GM13977 (cell line): Measurements from ENCODE around the gene AADACL4.

Experiments
- DNase-seq: peaks from one replicate; pipeline ENCODE4 v3.0.0; 2012; ENCODE audit warnings: low spot score
- in situ Hi-C: fragments of 300-500 bp; cut with MboI; formaldehyde crosslinking; loops from one replicate; pipeline ENCODE4 v1.12.0; 2022; ENCODE audit warnings: low sequenced_read_pairs, low pct_unique_long_range_greater_than_20kb, mixed read lengths, inconsistent platforms; ENCODE audit not compliant: unreplicated experiment
- TF ChIP-seq, protein P1 (sequence below): IDR thresholded peaks from 2 replicates; pipeline ENCODE4 v1.5.1; 2012; ENCODE audit warnings: mild to moderate bottlenecking, control low read depth; ENCODE audit not compliant: insufficient read depth; ENCODE audit errors: extremely low read depth, missing control alignments

Gene AADACL4

DNA sequence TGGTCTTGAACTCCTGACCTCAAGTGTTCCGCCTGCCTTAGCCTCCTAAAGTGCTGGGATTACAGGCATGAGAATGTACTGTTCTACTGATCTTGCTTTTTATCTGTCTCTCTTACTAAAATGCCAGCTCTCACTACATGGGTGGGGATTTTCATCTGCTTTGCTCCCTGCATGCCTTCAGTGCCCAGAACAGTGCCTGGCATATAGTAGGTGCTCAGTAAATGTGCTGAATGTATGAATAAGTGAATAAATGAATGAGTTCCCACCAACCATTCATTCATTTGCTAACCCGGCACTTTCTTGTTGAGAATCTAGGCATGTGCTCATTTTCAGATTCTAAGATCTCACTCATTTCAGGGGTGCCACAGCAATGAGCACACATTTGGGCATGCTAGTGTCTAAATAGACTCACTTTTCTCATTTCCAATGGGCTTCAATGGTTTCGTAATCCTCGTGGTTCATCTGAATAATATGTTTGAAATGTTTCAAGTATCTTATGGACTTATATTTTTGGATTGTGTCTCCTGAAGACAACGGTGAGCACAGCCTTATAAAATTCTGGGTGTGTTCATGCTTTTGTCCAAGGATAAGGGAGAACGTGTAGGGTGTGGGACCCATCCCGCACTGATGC is 33.5 kb upstream of the AADACL4 start:
- in situ Hi-C loops, result loop anchor here (25.0 kb wide), 2 partner anchors 298 to 473 kb away; no protein-coding TSS in a partner anchor

DNA sequence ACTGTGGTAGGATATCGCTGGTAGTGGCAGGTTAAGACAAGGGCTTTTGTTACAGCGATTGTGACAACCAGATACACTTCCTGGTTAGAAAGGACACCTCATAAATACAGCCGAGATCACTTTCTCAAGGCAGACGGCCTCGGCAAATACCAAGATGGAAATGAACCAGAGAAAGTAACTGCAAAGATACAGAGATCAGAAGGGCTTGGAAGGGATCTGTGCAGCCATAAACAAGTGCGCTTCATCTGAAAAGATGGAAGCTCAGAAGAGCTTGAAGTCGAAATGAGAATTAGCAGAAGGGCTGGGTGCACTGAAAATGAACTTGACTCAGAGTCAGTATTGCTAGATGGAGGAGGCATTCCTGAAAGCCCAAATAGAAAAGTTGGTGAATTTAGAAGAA is 32.9 kb upstream of the AADACL4 start:
- TF ChIP-seq, protein P1, sequence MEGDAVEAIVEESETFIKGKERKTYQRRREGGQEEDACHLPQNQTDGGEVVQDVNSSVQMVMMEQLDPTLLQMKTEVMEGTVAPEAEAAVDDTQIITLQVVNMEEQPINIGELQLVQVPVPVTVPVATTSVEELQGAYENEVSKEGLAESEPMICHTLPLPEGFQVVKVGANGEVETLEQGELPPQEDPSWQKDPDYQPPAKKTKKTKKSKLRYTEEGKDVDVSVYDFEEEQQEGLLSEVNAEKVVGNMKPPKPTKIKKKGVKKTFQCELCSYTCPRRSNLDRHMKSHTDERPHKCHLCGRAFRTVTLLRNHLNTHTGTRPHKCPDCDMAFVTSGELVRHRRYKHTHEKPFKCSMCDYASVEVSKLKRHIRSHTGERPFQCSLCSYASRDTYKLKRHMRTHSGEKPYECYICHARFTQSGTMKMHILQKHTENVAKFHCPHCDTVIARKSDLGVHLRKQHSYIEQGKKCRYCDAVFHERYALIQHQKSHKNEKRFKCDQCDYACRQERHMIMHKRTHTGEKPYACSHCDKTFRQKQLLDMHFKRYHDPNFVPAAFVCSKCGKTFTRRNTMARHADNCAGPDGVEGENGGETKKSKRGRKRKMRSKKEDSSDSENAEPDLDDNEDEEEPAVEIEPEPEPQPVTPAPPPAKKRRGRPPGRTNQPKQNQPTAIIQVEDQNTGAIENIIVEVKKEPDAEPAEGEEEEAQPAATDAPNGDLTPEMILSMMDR, result no peak
- DNase-seq, result no peak
- in situ Hi-C loops, result loop anchor here (25.0 kb wide), 2 partner anchors 299 to 474 kb away; no protein-coding TSS in a partner anchor

More for the DNA sequence above, 33.5 kb upstream of the AADACL4 start:
- no peak for DNase-seq
- TF ChIP-seq, protein P1, result no peak

DNA sequence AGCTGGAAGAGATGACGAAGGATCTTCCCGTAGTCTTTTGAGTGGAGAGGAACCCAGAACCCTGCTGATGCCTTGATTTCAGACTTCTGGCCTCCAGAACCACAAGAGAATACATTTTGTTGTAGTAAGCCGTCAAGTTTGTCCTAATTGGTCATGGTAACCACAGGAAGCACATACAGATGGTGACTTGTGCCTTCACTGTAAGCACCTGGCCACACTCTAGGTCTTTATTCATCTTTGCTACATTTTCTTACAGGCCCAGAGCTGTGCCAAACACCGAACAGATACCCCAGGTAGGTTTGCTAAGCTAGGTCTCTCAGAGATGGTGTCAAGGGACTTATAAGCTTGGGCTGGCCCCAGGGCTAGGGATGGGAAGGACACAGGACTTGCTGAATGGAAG is 30.7 kb upstream of the AADACL4 start:
- no peak for DNase-seq
- TF ChIP-seq, protein P1, result no peak
- in situ Hi-C loops, result loop anchor here (25.0 kb wide), 2 partner anchors 301 to 476 kb away; no protein-coding TSS in a partner anchor

DNA sequence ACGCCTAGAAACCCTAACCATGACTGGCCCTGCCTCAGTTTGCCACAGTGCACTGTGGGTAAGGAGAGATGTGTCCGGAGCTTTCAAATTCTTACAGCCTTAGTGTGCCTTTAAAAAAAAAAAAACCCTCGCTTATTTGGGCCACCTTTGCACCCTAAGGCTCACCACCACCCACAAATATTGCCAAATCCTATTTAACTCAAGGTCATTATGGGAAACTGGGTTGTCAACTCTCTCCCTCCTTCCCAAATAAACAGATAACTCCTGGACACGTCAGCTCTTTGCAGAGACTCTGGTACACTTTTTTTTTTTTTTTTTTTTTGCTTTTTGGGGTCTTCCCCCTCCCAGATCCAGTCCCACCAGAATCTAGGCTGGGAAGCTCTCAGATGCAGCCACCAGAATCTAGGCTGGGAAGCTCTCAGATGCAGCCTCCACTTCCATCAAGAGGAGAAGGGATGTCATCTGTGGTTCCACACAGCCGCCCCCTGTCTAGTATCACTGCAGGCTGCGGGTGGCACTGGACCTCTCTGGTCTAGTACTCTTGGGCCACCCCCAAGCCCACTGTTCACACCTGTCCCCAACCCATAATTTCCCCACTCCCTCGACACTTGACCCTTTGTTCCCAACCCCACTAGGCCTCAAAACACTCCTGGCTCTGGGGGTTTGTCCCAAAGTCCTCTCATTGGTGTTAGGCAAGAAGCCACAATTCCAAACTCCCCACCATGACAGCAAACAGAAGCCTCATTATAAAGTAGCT is 29.3 kb upstream of the AADACL4 start:
- in situ Hi-C loops, result loop anchor here (25.0 kb wide), 2 partner anchors 302 to 477 kb away; no protein-coding TSS in a partner anchor
- DNase-seq, result no peak
- TF ChIP-seq, protein P1, result no peak

DNA sequence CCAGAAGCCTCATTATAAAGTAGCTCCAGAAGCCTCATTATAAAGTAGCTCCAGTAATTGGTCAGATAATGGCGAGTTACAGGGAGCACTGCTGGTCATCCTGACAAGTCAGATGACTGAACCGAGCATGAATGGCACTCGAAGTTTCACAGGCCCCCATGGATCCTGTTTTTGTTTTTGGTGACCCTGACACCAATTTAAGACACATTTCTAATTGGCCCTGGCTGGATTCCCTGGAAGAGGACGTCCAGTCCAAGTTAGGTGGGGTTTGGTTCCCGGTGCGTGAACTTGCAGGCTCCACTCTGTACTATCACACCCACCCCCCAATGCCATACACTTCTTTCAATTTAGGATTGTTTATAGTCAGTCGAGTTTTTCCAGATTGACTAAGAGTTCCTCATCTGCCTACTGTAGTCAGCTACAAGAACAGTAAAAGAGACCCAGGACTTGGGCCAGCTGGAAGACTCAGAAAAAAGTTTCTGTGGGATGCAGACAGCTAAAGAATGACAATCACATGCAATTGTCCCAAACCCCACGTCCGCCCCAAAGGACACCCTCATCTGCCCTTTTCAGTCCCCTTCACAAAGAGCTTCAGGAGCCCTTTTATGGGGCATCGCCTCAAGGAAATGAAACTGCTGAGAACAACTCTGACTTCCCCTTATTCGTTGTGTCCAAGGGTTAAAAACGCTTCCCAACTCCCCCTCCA is 28.6 kb upstream of the AADACL4 start:
- no peak for DNase-seq
- in situ Hi-C loops, result loop anchor here (25.0 kb wide), 2 partner anchors 303 to 478 kb away; no protein-coding TSS in a partner anchor
- TF ChIP-seq, protein P1, result no peak
